ENCODE results near the gene ACER3. TPM values are rescaled to one million over a fixed set of nuclear protein-coding genes. Genes with fewer than 3 reads are reported as not detected.
"Not testable (repeated sequence)": the region's sequence is repeated elsewhere in the genome, so short reads cannot be mapped to it uniquely, and the experiment has no call there.

Gene ACER3
- total RNA-seq, 1 experiment from 2014 or later: 18.3 TPM

- DNase-seq (ENCODE audit: low spot score): no peak
Measured at GRCh38 chr11:76836613-76837291, 24.0 kb upstream of the ACER3 start.

GRCh38 chr11:76837696-76838677 is 22.7 kb upstream of the ACER3 start:
- DNase-seq (ENCODE audit: low spot score): no peak

GRCh38 chr11:76838678-76839068 is 22.0 kb upstream of the ACER3 start:
- DNase-seq (ENCODE audit: low spot score): peak; percentile 21

GRCh38 chr11:76839311-76839710 is 21.4 kb upstream of the ACER3 start:
- DNase-seq (ENCODE audit: low spot score): no peak

- DNase-seq (ENCODE audit: low spot score): no peak
Measured at GRCh38 chr11:76841923-76842452, 18.7 kb upstream of the ACER3 start.

GRCh38 chr11:76843907-76844306 is 16.8 kb upstream of the ACER3 start:
- DNase-seq (ENCODE audit: low spot score): no peak

- DNase-seq (ENCODE audit: low spot score): no peak
Measured at GRCh38 chr11:76844511-76844910, 16.2 kb upstream of the ACER3 start.

- DNase-seq (ENCODE audit: low spot score): no peak
Measured at GRCh38 chr11:76845069-76845468, 15.6 kb upstream of the ACER3 start.

- no peak for DNase-seq (ENCODE audit: low spot score)
Measured at GRCh38 chr11:76846441-76846840, 14.3 kb upstream of the ACER3 start.

GRCh38 chr11:76849376-76849775 is 11.3 kb upstream of the ACER3 start:
- DNase-seq (ENCODE audit: low spot score): no peak

GRCh38 chr11:76850130-76850529 is 10.6 kb upstream of the ACER3 start:
- DNase-seq (ENCODE audit: low spot score): no peak

GRCh38 chr11:76850815-76851214 is 9.9 kb upstream of the ACER3 start:
- DNase-seq (ENCODE audit: low spot score): no peak

GRCh38 chr11:76854709-76855108 is 6.0 kb upstream of the ACER3 start:
- no peak for DNase-seq (ENCODE audit: low spot score)

- DNase-seq (ENCODE audit: low spot score): not testable (repeated sequence)
Measured at GRCh38 chr11:76855670-76856069, 5.0 kb upstream of the ACER3 start.

- no peak for DNase-seq (ENCODE audit: low spot score)
Measured at GRCh38 chr11:76856106-76856505, 4.6 kb upstream of the ACER3 start.

GRCh38 chr11:76856571-76856970 is 4.1 kb upstream of the ACER3 start:
- DNase-seq (ENCODE audit: low spot score): no peak

- no peak for DNase-seq (ENCODE audit: low spot score)
Measured at GRCh38 chr11:76857781-76858410, 2.8 kb upstream of the ACER3 start.

- no peak for DNase-seq (ENCODE audit: low spot score)
Measured at GRCh38 chr11:76859708-76860227, 950 bp upstream of the ACER3 start.

- peak; percentile 6 for DNase-seq (ENCODE audit: low spot score)
Measured at GRCh38 chr11:76861490-76861953, 804 bp downstream of the ACER3 start.

GRCh38 chr11:76862794-76863193 is 2.1 kb downstream of the ACER3 start:
- DNase-seq (ENCODE audit: low spot score): not testable (repeated sequence)

GRCh38 chr11:76863196-76863777 is 2.6 kb downstream of the ACER3 start:
- DNase-seq (ENCODE audit: low spot score): no peak

Measured in A172 (cell line).